HG02642 (cell line): ENCODE data around the gene ITPA.

Experiments
- ATAC-seq: cut with Tn5 transposase; IDR thresholded peaks from one replicate; pipeline ENCODE4 v1.9.1; 2021; ENCODE audit warnings: mild to moderate bottlenecking; ENCODE audit not compliant: unreplicated experiment, poor library complexity

Gene ITPA

GRCh38 chr20:3224681-3225421, 15.6 kb downstream of the ITPA start:
- ATAC-seq = no peak

- ATAC-seq = no peak
These were observed 16.8 kb downstream of the ITPA start for GRCh38 chr20:3226093-3226492.

- no peak for ATAC-seq
These were observed 17.6 kb downstream of the ITPA start for GRCh38 chr20:3226864-3227263.

- ATAC-seq = no peak
These were observed 18.2 kb downstream of the ITPA start for GRCh38 chr20:3227506-3227905.

GRCh38 chr20:3227936-3228749, 18.8 kb downstream of the ITPA start:
- ATAC-seq = no peak

GRCh38 chr20:3228750-3229032, 19.4 kb downstream of the ITPA start:
- no peak for ATAC-seq

- no peak for ATAC-seq
These were observed 19.9 kb downstream of the ITPA start for GRCh38 chr20:3229158-3229557.

- no peak for ATAC-seq
These were observed 20.5 kb downstream of the ITPA start for GRCh38 chr20:3229798-3230197.

GRCh38 chr20:3231116-3231515, 21.8 kb downstream of the ITPA start:
- no peak for ATAC-seq

GRCh38 chr20:3231889-3232588, 22.7 kb downstream of the ITPA start:
- no peak for ATAC-seq

GRCh38 chr20:3233131-3233990, 24.1 kb downstream of the ITPA start:
- ATAC-seq = no peak

- ATAC-seq = no peak
These were observed 24.7 kb downstream of the ITPA start for GRCh38 chr20:3233991-3234498.

- no peak for ATAC-seq
These were observed 26.5 kb downstream of the ITPA start for GRCh38 chr20:3235666-3236324.

- no peak for ATAC-seq
These were observed 28.0 kb downstream of the ITPA start for GRCh38 chr20:3237011-3237957.

- no peak for ATAC-seq
These were observed 28.8 kb downstream of the ITPA start for GRCh38 chr20:3237958-3238615.

- peak; percentile 29 for ATAC-seq
These were observed 29.3 kb downstream of the ITPA start for GRCh38 chr20:3238616-3239025.

GRCh38 chr20:3239026-3239866, 29.9 kb downstream of the ITPA start, which contains the start of gene SLC4A11:
Gene SLC4A11, minus strand, starts transcription at chr20:3239190. Its CDS starts 53 bp downstream, at chr20:3239137.
- peak; percentile 40 for ATAC-seq
